Measurements from ENCODE around the gene CAMK2D.

The CAMK2D gene

GRCh38 chr4:113762186-113763028, 869 bp upstream of the CAMK2D start:
- peak; percentile 90 for FAIRE-seq

GRCh38 chr4:113760795-113761619, 531 bp downstream of the CAMK2D start:
- no peak for FAIRE-seq

GRCh38 chr4:113760094-113760794, 1.3 kb downstream of the CAMK2D start:
- FAIRE-seq, result no peak

GRCh38 chr4:113759696-113760093, 1.8 kb downstream of the CAMK2D start:
- no peak for FAIRE-seq

- no peak for FAIRE-seq
Observed at GRCh38 chr4:113758372-113758771, 3.2 kb downstream of the CAMK2D start.

GRCh38 chr4:113757486-113757885, 4.1 kb downstream of the CAMK2D start:
- no peak for FAIRE-seq

- no peak for FAIRE-seq
Observed at GRCh38 chr4:113756005-113756410, 5.5 kb downstream of the CAMK2D start.

- no peak for FAIRE-seq
Observed at GRCh38 chr4:113750734-113751133, 10.8 kb downstream of the CAMK2D start.

- no peak for FAIRE-seq
Observed at GRCh38 chr4:113750296-113750695, 11.2 kb downstream of the CAMK2D start.

- FAIRE-seq, result no peak
Observed at GRCh38 chr4:113749178-113749577, 12.4 kb downstream of the CAMK2D start.

GRCh38 chr4:113747949-113748348, 13.6 kb downstream of the CAMK2D start:
- FAIRE-seq, result no peak

GRCh38 chr4:113745711-113746110, 15.8 kb downstream of the CAMK2D start:
- no peak for FAIRE-seq

- FAIRE-seq, result no peak
Observed at GRCh38 chr4:113744667-113745240, 16.8 kb downstream of the CAMK2D start.

- FAIRE-seq, result no peak
Observed at GRCh38 chr4:113743690-113744089, 17.8 kb downstream of the CAMK2D start.

GRCh38 chr4:113742643-113743042, 18.9 kb downstream of the CAMK2D start:
- FAIRE-seq, result no peak

GRCh38 chr4:113741956-113742355, 19.6 kb downstream of the CAMK2D start:
- no peak for FAIRE-seq

- FAIRE-seq, result no peak
Observed at GRCh38 chr4:113740857-113741379, 20.6 kb downstream of the CAMK2D start.

- no peak for FAIRE-seq
Observed at GRCh38 chr4:113739197-113739596, 22.3 kb downstream of the CAMK2D start.

- no peak for FAIRE-seq
Observed at GRCh38 chr4:113738251-113738650, 23.3 kb downstream of the CAMK2D start.

- no peak for FAIRE-seq
Observed at GRCh38 chr4:113733685-113734084, 27.9 kb downstream of the CAMK2D start.

GRCh38 chr4:113732967-113733527, 28.5 kb downstream of the CAMK2D start:
- FAIRE-seq, result no peak

GRCh38 chr4:113730467-113731216, 30.9 kb downstream of the CAMK2D start:
- no peak for FAIRE-seq
